ENCODE data around the gene NXT1. TPM values are rescaled to one million over a fixed set of nuclear protein-coding genes. Genes with fewer than 3 reads are reported as not detected.

NXT1 gene
- total RNA-seq, 3 donors from 2014 or later (not counting 1 experiment from before 2014, with no cell fraction given): 47.4 to 61.8 (median 56.3) TPM

GRCh38 chr20:23387118-23387443 is 36.5 kb downstream of the NXT1 start:
- ATAC-seq (no peak), DNase-seq (no peak)
- Histone ChIP-seq H3K9me3 (ENCODE audit: control insufficient read depth, insufficient read depth, low read length) (no peaks in the 10 kb centered on the region), H3K4me1 (ENCODE audit: control insufficient read depth, insufficient read depth, low read length) (no peaks in the 10 kb centered on the region), H3K27ac (ENCODE audit: low read length) (no peak overlapping the region), H3K27me3 (ENCODE audit: control insufficient read depth, insufficient read depth, low read length) (no peaks in the 10 kb centered on the region), H3K36me3 (ENCODE audit: control insufficient read depth, insufficient read depth, low read length) (peaks cover 15% of the 10 kb centered on the region), H3K4me3 (ENCODE audit: low read length) (no peak overlapping the region)
- no peak for TF ChIP-seq CTCF (IDR thresholded peaks at IDR 0.05)
- 100% methylated on average over 2 of the region's 3 CpGs for WGBS (ENCODE audit: insufficient coverage)
- Mint-ChIP-seq H3K27ac (no peak overlapping the region), H3K4me1 (peaks cover 0 to 4% of the 10 kb centered on the region in 2 donors), H3K36me3 (no peaks in the 10 kb centered on the region), H3K27me3 (ENCODE audit: low read depth in 2 of 2) (no peaks in the 10 kb centered on the region), H3K4me3 (no peak overlapping the region), H3K9me3 (no peaks in the 10 kb centered on the region)
- intact Hi-C loops (cut with micrococcal nuclease): no loop called here

GRCh38 chr20:23390091-23390774 is 39.6 kb downstream of the NXT1 start:
- Mint-ChIP-seq H3K4me3 (no peak overlapping the region), H3K4me1 (peaks cover 4 to 6% of the 10 kb centered on the region in 2 donors), H3K27me3 (ENCODE audit: low read depth in 2 of 2) (no peaks in the 10 kb centered on the region), H3K27ac (peak overlapping the region in 1 of 2 donors; percentile 27), H3K9me3 (no peaks in the 10 kb centered on the region), H3K36me3 (peaks cover 17% of the 10 kb centered on the region)
- peaks cover 32% of the 10 kb centered on the region for H3K36me3 ChIP-seq (ENCODE audit: control insufficient read depth, insufficient read depth, low read length)
- no peak for DNase-seq
- H3K4me1 ChIP-seq (ENCODE audit: control insufficient read depth, insufficient read depth, low read length): no peaks in the 10 kb centered on the region
- H3K27ac ChIP-seq (ENCODE audit: low read length): no peak overlapping the region
- intact Hi-C loops (cut with micrococcal nuclease): no loop called here
- 90% methylated on average over 1 of the region's 1 CpG for WGBS (ENCODE audit: insufficient coverage)
- H3K9me3 ChIP-seq (ENCODE audit: control insufficient read depth, insufficient read depth, low read length): no peaks in the 10 kb centered on the region
- no peak overlapping the region for H3K4me3 ChIP-seq (ENCODE audit: low read length)
- TF ChIP-seq CTCF (IDR thresholded peaks at IDR 0.05): no peak
- ATAC-seq: no peak
- no peaks in the 10 kb centered on the region for H3K27me3 ChIP-seq (ENCODE audit: control insufficient read depth, insufficient read depth, low read length)

- 100% methylated on average over 1 of the region's 4 CpGs for WGBS (ENCODE audit: insufficient coverage)
- Mint-ChIP-seq H3K36me3 (peaks cover 17% of the 10 kb centered on the region), H3K4me1 (peaks cover 0 to 6% of the 10 kb centered on the region in 2 donors), H3K27ac (peak overlapping the region in 1 of 2 donors; percentile 22), H3K27me3 (ENCODE audit: low read depth in 2 of 2) (no peaks in the 10 kb centered on the region), H3K4me3 (no peak overlapping the region), H3K9me3 (no peaks in the 10 kb centered on the region)
- H3K27ac ChIP-seq (ENCODE audit: low read length): no peak overlapping the region
- H3K9me3 ChIP-seq (ENCODE audit: control insufficient read depth, insufficient read depth, low read length): no peaks in the 10 kb centered on the region
- intact Hi-C loops (cut with micrococcal nuclease): no loop called here
- no peaks in the 10 kb centered on the region for H3K4me1 ChIP-seq (ENCODE audit: control insufficient read depth, insufficient read depth, low read length)
- TF ChIP-seq CTCF (IDR thresholded peaks at IDR 0.05): no peak
- H3K27me3 ChIP-seq (ENCODE audit: control insufficient read depth, insufficient read depth, low read length): no peaks in the 10 kb centered on the region
- DNase-seq (no peak), ATAC-seq (no peak)
- no peak overlapping the region for H3K4me3 ChIP-seq (ENCODE audit: low read length)
- H3K36me3 ChIP-seq (ENCODE audit: control insufficient read depth, insufficient read depth, low read length): peaks cover 32% of the 10 kb centered on the region
These were observed 41.2 kb downstream of the NXT1 start for GRCh38 chr20:23391707-23392310.
